PC-9 (cell line): ENCODE measurements around the gene LCLAT1.

Experiments
- CTCF ChIP-seq: fragments of 200-600 bp; sonication (generic); conservative IDR thresholded peaks from 2 replicates; pipeline ENCODE4 v1.6.1; 2017; ENCODE audit warnings: mixed run types, antibody characterized with exemption, mild to moderate bottlenecking, moderate library complexity
- EZH2 ChIP-seq: fragments of 200-600 bp; sonication (generic); IDR thresholded peaks from 2 replicates; pipeline ENCODE4 v1.8.0; 2017; ENCODE audit warnings: antibody characterized with exemption, low read depth

GRCh38 chr2:30681022-30681421 is 234.0 kb downstream of the LCLAT1 start:
- no peak for TF ChIP-seq CTCF
- no peak for TF ChIP-seq EZH2
